ENCODE data around the gene CEP95. TPM values are rescaled to one million over a fixed set of nuclear protein-coding genes. Genes with fewer than 3 reads are reported as not detected.
A peak's percentile ranks its signal among the peaks of the same experiment; 100 is the strongest.
"Not testable (repeated sequence)": the region's sequence is repeated elsewhere in the genome, so short reads cannot be mapped to it uniquely, and the experiment has no call there.

Gene CEP95
- polyA plus RNA-seq, 4 donors, result 89.7 to 171 (median 107) TPM

- DNase-seq (ENCODE audit: low read depth in 4 of 4, low spot score in 3 of 4), result no peak
Observed at GRCh38 chr17:64565563-64565962, 58.8 kb downstream of the CEP95 start.

- no peak for DNase-seq (ENCODE audit: low read depth in 4 of 4, low spot score in 3 of 4)
Observed at GRCh38 chr17:64571746-64572145, 65.0 kb downstream of the CEP95 start.

GRCh38 chr17:64572682-64573154 is 65.9 kb downstream of the CEP95 start:
- peak in 1 of 4 donors; percentile 2 for DNase-seq (ENCODE audit: low read depth in 4 of 4, low spot score in 3 of 4)

GRCh38 chr17:64573214-64573613 is 66.4 kb downstream of the CEP95 start:
- DNase-seq (ENCODE audit: low read depth in 4 of 4, low spot score in 3 of 4), result no peak

GRCh38 chr17:64574646-64575045 is 67.9 kb downstream of the CEP95 start:
- no peak for DNase-seq (ENCODE audit: low read depth in 4 of 4, low spot score in 3 of 4)

GRCh38 chr17:64575431-64575830 is 68.7 kb downstream of the CEP95 start:
- no peak for DNase-seq (ENCODE audit: low read depth in 4 of 4, low spot score in 3 of 4)

GRCh38 chr17:64577025-64577424 is 70.2 kb downstream of the CEP95 start:
- DNase-seq (ENCODE audit: low read depth in 4 of 4, low spot score in 3 of 4), result not testable (repeated sequence)

GRCh38 chr17:64579917-64580316 is 73.1 kb downstream of the CEP95 start:
- no peak for DNase-seq (ENCODE audit: low read depth in 4 of 4, low spot score in 3 of 4)

- DNase-seq (ENCODE audit: low read depth in 4 of 4, low spot score in 3 of 4), result no peak
Observed at GRCh38 chr17:64580384-64581315, 73.9 kb downstream of the CEP95 start.

GRCh38 chr17:64583038-64583437 is 76.3 kb downstream of the CEP95 start:
- no peak for DNase-seq (ENCODE audit: low read depth in 4 of 4, low spot score in 3 of 4)

GRCh38 chr17:64585146-64585545 is 78.4 kb downstream of the CEP95 start:
- no peak for DNase-seq (ENCODE audit: low read depth in 4 of 4, low spot score in 3 of 4)

Other genes starting within 250 kb of the CEP95 start
- 10 to 100 TPM; 24.8 to 37.5 (median 27.8) TPM for gene TEX2, start 243.7 kb upstream of the CEP95 start, polyA plus RNA-seq (ENCODE audit: insufficient read length in 4 of 4)
- 100 to 1,000 TPM in 3 of 4 donors, 10 to 100 TPM in 1; 94.6 to 134 (median 110) TPM for gene PECAM1, start 116.1 kb upstream of the CEP95 start, polyA plus RNA-seq (ENCODE audit: insufficient read length in 4 of 4)
- 1 to 10 TPM; 1.8 to 5.4 (median 2.8) TPM for gene MILR1, start 57.9 kb upstream of the CEP95 start, polyA plus RNA-seq (ENCODE audit: insufficient read length in 4 of 4)
- gene POLG2, start 9.9 kb upstream of the CEP95 start, polyA plus RNA-seq (ENCODE audit: insufficient read length in 4 of 4), result 10 to 100 TPM; 26.8 to 48.8 (median 31.4) TPM
- 100 to 1,000 TPM; 770 to 979 (median 843) TPM for gene DDX5, start 688 bp upstream of the CEP95 start, polyA plus RNA-seq (ENCODE audit: insufficient read length in 4 of 4)
- 10 to 100 TPM; 32.7 to 43.7 (median 39.6) TPM for gene SMURF2, start 155.3 kb downstream of the CEP95 start, polyA plus RNA-seq (ENCODE audit: insufficient read length in 4 of 4)

Data from left renal pelvis (tissue), 4 donors.